ENCODE measurements around the gene LPXN. TPM values are rescaled to one million over a fixed set of nuclear protein-coding genes. Genes with fewer than 3 reads are reported as not detected.

The LPXN gene
- total RNA-seq = 10 to 100 TPM in 3 of 4 donors, 1 to 10 TPM in 1; 10.0 to 18.7 (median 16.0) TPM

GRCh38 chr11:58575377-58576020, at the start of gene LPXN:
Gene LPXN (minus strand): TSS chr11:58575856. CDS start chr11:58575772, 84 bp downstream.
- intact Hi-C loops (cut with DNase I; ENCODE audit: low total_unique reads) = no loop called here
- Histone ChIP-seq H3K4me1 (peaks cover 13 to 53% (median 29%) of the 10 kb centered on the region in 4 donors), H3K27ac (peak within 1 kb of the TSS; percentile 100), H3K36me3 (peaks cover 0 to 2% (median 0%) of the 10 kb centered on the region in 4 donors), H3K27me3 (no peaks in the 10 kb centered on the region), H3K4me3 (peak within 1 kb of the TSS in 3 of 4 donors; percentile 6 to 98 (median 8)), H3K9me3 (no peaks in the 10 kb centered on the region)
- peak; percentile 53 for TF ChIP-seq POLR2A (IDR thresholded peaks at IDR 0.05)
- TF ChIP-seq EP300 (IDR thresholded peaks at IDR 0.05; ENCODE audit: low read depth) = no peak
- TF ChIP-seq POLR2AphosphoS5 (IDR thresholded peaks at IDR 0.05) = peak; percentile 30 to 68 (median 64)
- peak; percentile 48 for DNase-seq
- in situ Hi-C loops (cut with MboI; ENCODE audit: low pct_ligation_motif_present in 1 of 4, low pct_unique_long_range_greater_than_20kb in 1 of 4, low sequenced_read_pairs in 3 of 4) = loop anchor here in 1 of 4 donors (10.0 kb wide), 1 partner anchor 569 kb away; the partner anchor contains the start of gene FAM111A
- 23 to 53% methylated on average over 5 to 6 of the region's 6 CpGs for WGBS, 2 donors (ENCODE audit: low coverage in 1 of 2)

GRCh38 chr11:58625086-58625485, 49.4 kb upstream of the LPXN start:
- in situ Hi-C loops (cut with MboI; ENCODE audit: low pct_ligation_motif_present in 1 of 4, low pct_unique_long_range_greater_than_20kb in 1 of 4, low sequenced_read_pairs in 3 of 4) = no loop called here
- H3K9me3 ChIP-seq = no peaks in the 10 kb centered on the region
- TF ChIP-seq EP300 (IDR thresholded peaks at IDR 0.05; ENCODE audit: low read depth) (no peak), CTCF (IDR thresholded peaks at IDR 0.05) (no peak), POLR2AphosphoS5 (IDR thresholded peaks at IDR 0.05) (no peak), POLR2A (IDR thresholded peaks at IDR 0.05) (no peak)
- 95% methylated on average over 4 of the region's 4 CpGs; no CpG with 5 or more reads in 1 of the 2 donors for WGBS, 2 donors (ENCODE audit: low coverage in 1 of 2)
- intact Hi-C loops (cut with DNase I; ENCODE audit: low total_unique reads) = no loop called here
- no peak overlapping the region for H3K4me3 ChIP-seq
- peaks cover 0 to 12% (median 7%) of the 10 kb centered on the region in 4 donors for H3K4me1 ChIP-seq
- no peak overlapping the region for H3K27ac ChIP-seq
- H3K27me3 ChIP-seq = no peaks in the 10 kb centered on the region
- peaks cover 0 to 34% (median 13%) of the 10 kb centered on the region in 4 donors for H3K36me3 ChIP-seq
- DNase-seq = no peak

- in situ Hi-C loops (cut with MboI; ENCODE audit: low pct_ligation_motif_present in 1 of 4, low pct_unique_long_range_greater_than_20kb in 1 of 4, low sequenced_read_pairs in 3 of 4) = no loop called here
- WGBS, 2 donors (ENCODE audit: low coverage in 1 of 2) = 68 to 73% methylated on average over 1 to 2 of the region's 2 CpGs
- TF ChIP-seq POLR2AphosphoS5 (IDR thresholded peaks at IDR 0.05) (no peak), CTCF (IDR thresholded peaks at IDR 0.05) (no peak), EP300 (IDR thresholded peaks at IDR 0.05; ENCODE audit: low read depth) (no peak), POLR2A (IDR thresholded peaks at IDR 0.05) (no peak)
- Histone ChIP-seq H3K4me1 (peaks cover 0 to 4% (median 0%) of the 10 kb centered on the region in 4 donors), H3K36me3 (peaks cover 0 to 59% (median 26%) of the 10 kb centered on the region in 4 donors), H3K27me3 (no peaks in the 10 kb centered on the region), H3K9me3 (no peaks in the 10 kb centered on the region), H3K4me3 (no peak within 1 kb of the TSS), H3K27ac (no peak within 1 kb of the TSS)
- no peak for DNase-seq
- intact Hi-C loops (cut with DNase I; ENCODE audit: low total_unique reads) = no loop called here
These were observed 46.7 kb upstream of the LPXN start, which contains the start of gene CNTF for GRCh38 chr11:58622344-58622743. Gene CNTF (plus strand): TSS chr11:58622665. CDS start chr11:58622753, 88 bp downstream.

DNA sequence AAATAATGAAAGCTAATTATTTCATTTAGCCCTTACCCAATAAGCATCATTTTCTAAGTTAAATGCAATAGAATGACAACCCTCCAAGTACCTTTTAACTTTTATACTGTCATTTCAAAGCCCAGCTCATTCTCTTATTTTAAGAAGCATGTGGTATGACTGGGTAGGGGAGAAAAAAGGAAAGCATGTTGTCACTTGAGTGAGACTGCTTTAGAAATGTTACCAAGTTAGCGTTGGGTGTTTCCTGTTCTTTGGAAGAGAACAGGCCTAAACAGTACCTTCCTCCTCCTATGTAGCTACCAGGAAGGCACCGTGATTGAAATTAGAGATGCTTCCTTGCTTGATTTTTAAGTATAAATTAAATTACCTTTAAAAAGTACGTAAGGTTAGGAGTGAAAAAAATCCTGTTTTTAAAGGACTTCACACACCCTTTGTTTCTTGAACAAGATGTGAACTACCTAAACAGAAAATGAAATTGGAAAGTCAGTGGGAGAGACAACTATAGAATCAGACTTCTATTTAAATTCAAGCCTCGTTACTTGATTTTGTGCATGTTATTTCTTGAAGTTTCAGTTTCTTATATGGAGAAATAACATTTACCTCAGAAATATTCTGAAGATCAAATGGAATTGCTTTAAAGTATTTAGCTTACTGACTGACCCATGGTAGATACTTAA, 46.1 kb upstream of the LPXN start:
- intact Hi-C loops (cut with DNase I; ENCODE audit: low total_unique reads) (no loop called here), in situ Hi-C loops (cut with MboI; ENCODE audit: low pct_ligation_motif_present in 1 of 4, low pct_unique_long_range_greater_than_20kb in 1 of 4, low sequenced_read_pairs in 3 of 4) (no loop called here)
- peaks cover 0 to 63% (median 28%) of the 10 kb centered on the region in 4 donors for H3K36me3 ChIP-seq
- H3K27me3 ChIP-seq = no peaks in the 10 kb centered on the region
- WGBS, 2 donors (ENCODE audit: low coverage in 1 of 2) = 79 to 83% methylated on average over 4 of the region's 4 CpGs
- DNase-seq = no peak
- TF ChIP-seq POLR2A (IDR thresholded peaks at IDR 0.05) = no peak
- TF ChIP-seq CTCF (IDR thresholded peaks at IDR 0.05) = no peak
- no peak for TF ChIP-seq POLR2AphosphoS5 (IDR thresholded peaks at IDR 0.05)
- TF ChIP-seq EP300 (IDR thresholded peaks at IDR 0.05; ENCODE audit: low read depth) = no peak
- H3K9me3 ChIP-seq = no peaks in the 10 kb centered on the region
- no peak overlapping the region for H3K4me3 ChIP-seq
- H3K4me1 ChIP-seq = no peaks in the 10 kb centered on the region
- no peak overlapping the region for H3K27ac ChIP-seq

Data from transverse colon (tissue), 4 donors.